ENCODE measurements around the gene GRID2.

GRID2 gene

GRCh38 chr4:93744961-93745360 lies 1441.2 kb downstream of the GRID2 start:
- Histone ChIP-seq H3K4me3 (ENCODE audit: low read depth, low read length) (no peak overlapping the region), H3K9me3 (no peaks in the 10 kb centered on the region), H3K27me3 (peaks cover 3% of the 10 kb centered on the region; the same call in 1 of the 2 replicates), H3K36me3 (no peaks in the 10 kb centered on the region), H3K4me1 (no peaks in the 10 kb centered on the region)
- TF ChIP-seq, protein P1, sequence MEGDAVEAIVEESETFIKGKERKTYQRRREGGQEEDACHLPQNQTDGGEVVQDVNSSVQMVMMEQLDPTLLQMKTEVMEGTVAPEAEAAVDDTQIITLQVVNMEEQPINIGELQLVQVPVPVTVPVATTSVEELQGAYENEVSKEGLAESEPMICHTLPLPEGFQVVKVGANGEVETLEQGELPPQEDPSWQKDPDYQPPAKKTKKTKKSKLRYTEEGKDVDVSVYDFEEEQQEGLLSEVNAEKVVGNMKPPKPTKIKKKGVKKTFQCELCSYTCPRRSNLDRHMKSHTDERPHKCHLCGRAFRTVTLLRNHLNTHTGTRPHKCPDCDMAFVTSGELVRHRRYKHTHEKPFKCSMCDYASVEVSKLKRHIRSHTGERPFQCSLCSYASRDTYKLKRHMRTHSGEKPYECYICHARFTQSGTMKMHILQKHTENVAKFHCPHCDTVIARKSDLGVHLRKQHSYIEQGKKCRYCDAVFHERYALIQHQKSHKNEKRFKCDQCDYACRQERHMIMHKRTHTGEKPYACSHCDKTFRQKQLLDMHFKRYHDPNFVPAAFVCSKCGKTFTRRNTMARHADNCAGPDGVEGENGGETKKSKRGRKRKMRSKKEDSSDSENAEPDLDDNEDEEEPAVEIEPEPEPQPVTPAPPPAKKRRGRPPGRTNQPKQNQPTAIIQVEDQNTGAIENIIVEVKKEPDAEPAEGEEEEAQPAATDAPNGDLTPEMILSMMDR (IDR thresholded peaks at IDR 0.05; ENCODE audit: low read depth, low read length): no peak
- no peak for DNase-seq

- H3K27me3 ChIP-seq: peaks cover 3% of the 10 kb centered on the region; the same call in 1 of the 2 replicates
- H3K4me1 ChIP-seq: no peaks in the 10 kb centered on the region
- H3K36me3 ChIP-seq: no peaks in the 10 kb centered on the region
- DNase-seq: no peak
- H3K4me3 ChIP-seq (ENCODE audit: low read depth, low read length): no peak overlapping the region
- H3K9me3 ChIP-seq: no peaks in the 10 kb centered on the region
- TF ChIP-seq, protein P1 (IDR thresholded peaks at IDR 0.05; ENCODE audit: low read depth, low read length): no peak
Observed at GRCh38 chr4:93746031-93746430, 1442.3 kb downstream of the GRID2 start.

DNA sequence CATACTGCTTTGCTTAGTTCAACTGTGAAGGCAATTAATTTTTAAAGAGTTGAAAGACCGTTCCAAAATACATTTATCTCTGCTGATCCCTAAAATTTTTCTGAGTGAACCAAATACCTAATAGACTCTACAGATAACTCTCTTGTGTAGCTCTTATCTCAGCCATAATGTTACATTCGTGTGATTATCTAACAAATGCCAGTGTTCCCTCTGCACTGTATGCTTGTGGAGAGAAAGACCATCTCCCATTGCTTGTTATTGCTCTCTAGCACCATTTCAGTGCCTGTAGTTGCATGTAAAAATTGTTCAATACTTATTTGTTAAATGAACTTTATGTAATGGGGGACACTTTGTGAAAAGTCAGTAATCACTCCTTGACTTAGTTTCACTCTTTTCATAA lies 1443.5 kb downstream of the GRID2 start:
- H3K4me1 ChIP-seq: no peaks in the 10 kb centered on the region
- H3K4me3 ChIP-seq (ENCODE audit: low read depth, low read length): no peak overlapping the region
- peaks cover 3% of the 10 kb centered on the region; the same call in 1 of the 2 replicates for H3K27me3 ChIP-seq
- DNase-seq: no peak
- H3K36me3 ChIP-seq: no peaks in the 10 kb centered on the region
- H3K9me3 ChIP-seq: no peaks in the 10 kb centered on the region
- TF ChIP-seq, protein P1 (IDR thresholded peaks at IDR 0.05; ENCODE audit: low read depth, low read length): no peak

- Histone ChIP-seq H3K36me3 (no peaks in the 10 kb centered on the region), H3K27me3 (peaks cover 3% of the 10 kb centered on the region; the same call in 1 of the 2 replicates), H3K4me1 (no peaks in the 10 kb centered on the region), H3K9me3 (no peaks in the 10 kb centered on the region), H3K4me3 (ENCODE audit: low read depth, low read length) (no peak overlapping the region)
- no peak for DNase-seq
- TF ChIP-seq, protein P1 (IDR thresholded peaks at IDR 0.05; ENCODE audit: low read depth, low read length): no peak
Observed at GRCh38 chr4:93748373-93749291, 1444.9 kb downstream of the GRID2 start.

GRCh38 chr4:93749292-93749761 lies 1445.6 kb downstream of the GRID2 start:
- H3K27me3 ChIP-seq: peaks cover 3% of the 10 kb centered on the region; the same call in 1 of the 2 replicates

More at GRCh38 chr4:93749292-93749761, 1445.6 kb downstream of the GRID2 start:
- Histone ChIP-seq H3K4me3 (ENCODE audit: low read depth, low read length) (no peak overlapping the region), H3K4me1 (no peaks in the 10 kb centered on the region), H3K36me3 (no peaks in the 10 kb centered on the region), H3K9me3 (no peaks in the 10 kb centered on the region)
- no peak for DNase-seq
- TF ChIP-seq, protein P1 (IDR thresholded peaks at IDR 0.05; ENCODE audit: low read depth, low read length): no peak
